HEK293T (cell line): ENCODE results near the gene SIGLEC5.

Experiments used
- FOXA1 ChIP-seq: fragments of 450-650 bp; IDR thresholded peaks from 2 replicates; pipeline ENCODE4 v1.6.1; 2016; ENCODE audit warnings: mild to moderate bottlenecking
- FOXK2 ChIP-seq: fragments of 450-650 bp; IDR thresholded peaks from 2 replicates; pipeline ENCODE4 v1.6.1; 2016; ENCODE audit warnings: mild to moderate bottlenecking

DNA sequence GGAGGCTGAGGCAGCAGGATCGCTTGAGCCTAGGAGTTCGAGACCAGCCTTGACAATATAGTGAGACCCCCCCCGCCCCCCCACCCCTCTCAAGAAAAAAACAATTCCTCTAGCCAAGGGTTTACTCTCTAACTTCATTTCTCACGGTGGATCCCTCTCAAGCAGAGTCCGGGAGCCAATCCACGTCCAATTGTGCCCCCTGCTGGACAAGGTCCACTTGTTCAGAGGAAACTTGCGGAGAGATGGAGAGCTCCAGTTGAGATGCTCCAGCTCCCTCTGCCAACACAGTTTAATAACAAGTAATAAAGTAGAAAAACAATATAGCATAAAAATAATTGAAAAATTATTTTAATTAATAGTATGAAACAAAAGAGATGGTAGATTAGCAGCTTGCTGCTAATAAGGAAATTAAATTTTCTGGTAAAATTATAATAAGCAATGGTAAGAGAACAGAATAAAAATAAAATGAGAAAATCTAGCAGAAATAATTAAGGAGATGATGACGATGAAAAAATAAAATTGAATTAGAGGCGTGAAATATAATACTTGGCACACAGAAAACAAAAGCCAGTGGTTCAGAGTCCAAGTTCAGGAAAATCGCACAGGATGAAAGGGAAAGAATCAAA lies 30.9 kb upstream of the SIGLEC5 start:
- TF ChIP-seq FOXK2, result no peak
- TF ChIP-seq FOXA1, result no peak
